Measurements from ENCODE around the gene CDC42EP2.

DNA sequence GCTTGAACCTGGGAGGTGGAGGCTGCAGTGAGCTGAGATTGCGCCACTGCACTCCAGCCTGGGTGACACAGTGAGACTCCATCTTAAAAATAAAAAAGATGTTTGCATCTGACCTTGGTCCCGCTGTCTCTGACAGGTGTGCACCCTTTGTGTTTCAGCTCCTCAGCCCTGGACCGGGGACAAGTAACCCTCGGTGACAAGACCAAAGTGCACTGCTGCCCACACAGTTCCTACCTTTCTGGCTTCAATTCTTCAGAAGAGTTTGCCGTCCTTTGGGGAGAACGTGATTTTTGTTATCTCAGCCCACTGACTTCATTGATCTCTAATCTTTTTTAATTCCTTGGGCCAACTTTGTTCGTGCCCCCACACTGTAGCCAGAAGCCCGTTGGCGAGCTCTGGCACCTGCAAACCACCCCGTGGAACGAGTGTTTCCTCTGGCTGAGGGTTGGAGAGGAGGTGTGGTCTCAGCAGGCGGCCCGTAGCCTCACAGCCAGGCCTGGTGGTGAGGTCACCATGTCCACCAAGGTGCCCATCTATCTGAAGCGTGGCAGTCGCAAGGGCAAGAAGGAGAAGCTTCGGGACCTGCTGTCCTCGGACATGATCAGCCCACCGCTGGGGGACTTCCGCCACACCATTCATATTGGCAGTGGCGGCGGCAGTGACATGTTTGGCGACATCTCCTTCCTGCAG is 5.9 kb downstream of the CDC42EP2 start:
- no peak for TF ChIP-seq REST (IDR thresholded peaks at IDR 0.05; ENCODE audit: insufficient read depth in 1 of 2, low read depth in 2 of 2, low read length in 1 of 2)
- no peak for TF ChIP-seq CTCF (IDR thresholded peaks at IDR 0.05)
- no peak for TF ChIP-seq POLR2AphosphoS5 (IDR thresholded peaks at IDR 0.05; ENCODE audit: low read depth, low read length)
- TF ChIP-seq SIN3A (IDR thresholded peaks at IDR 0.05; ENCODE audit: borderline replicate concordance, insufficient read depth, low read depth, low read length): no peak
